ENCODE data around the gene NANOGP8. TPM values are rescaled to one million over a fixed set of nuclear protein-coding genes. Genes with fewer than 3 reads are reported as not detected.

The NANOGP8 gene
- polyA plus RNA-seq, 1 donor (not counting 4 experiments of a cell fraction or from before 2014, with no cell fraction given), result not detected

DNA sequence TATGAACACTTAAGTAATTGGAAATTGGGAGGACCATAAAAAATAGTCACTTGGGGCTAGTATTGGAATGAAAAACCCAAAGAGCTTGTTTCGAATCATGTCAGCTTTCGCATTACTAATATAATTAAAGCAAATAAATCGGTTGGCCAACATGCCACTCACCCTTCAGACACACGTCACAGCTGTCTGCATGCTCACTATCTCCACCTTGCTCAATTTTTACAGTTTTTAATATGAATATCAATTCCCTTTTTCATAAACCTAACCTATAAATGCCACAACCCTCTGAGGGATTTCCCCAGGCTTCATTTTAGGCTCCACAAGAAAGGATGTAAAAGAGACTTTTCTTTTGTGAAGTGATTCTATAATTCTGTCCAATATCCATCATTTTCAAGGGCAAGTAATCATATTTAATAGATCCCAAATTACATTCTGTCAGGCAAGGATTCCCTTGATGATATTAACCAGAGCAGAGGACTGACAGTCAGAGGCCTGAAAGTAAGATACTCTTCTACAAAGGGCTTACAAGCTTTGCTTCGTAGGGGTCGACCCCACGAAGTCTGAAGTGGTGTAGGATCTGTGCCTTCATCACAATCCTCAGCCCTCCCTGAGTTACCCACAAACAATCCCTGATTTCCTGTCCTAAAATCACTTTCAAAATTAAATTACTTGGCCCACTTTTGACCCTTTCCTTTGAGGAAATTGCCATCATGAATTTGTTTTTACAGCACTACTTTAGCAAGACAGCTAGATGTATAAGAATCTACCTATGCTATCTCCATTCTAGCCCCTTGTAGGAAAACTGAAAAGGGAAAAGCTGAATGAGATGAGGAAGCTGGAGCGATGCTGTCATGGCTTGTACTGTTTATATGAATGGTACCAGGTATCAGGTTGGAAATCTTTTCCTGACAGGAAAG is 44.5 kb downstream of the NANOGP8 start:
- no peaks in the 10 kb centered on the region for H3K9me3 ChIP-seq (ENCODE audit: control insufficient read depth, low read depth, low read length)
- H3K4me3 ChIP-seq (ENCODE audit: control insufficient read depth in 2 of 3, extremely low read depth in 1 of 3, insufficient read depth in 2 of 3, low read depth in 1 of 3, low read length in 3 of 3), result no peak overlapping the region
- H2AFZ ChIP-seq (ENCODE audit: control insufficient read depth, low read length), result no peak overlapping the region
- TF ChIP-seq, protein P1, sequence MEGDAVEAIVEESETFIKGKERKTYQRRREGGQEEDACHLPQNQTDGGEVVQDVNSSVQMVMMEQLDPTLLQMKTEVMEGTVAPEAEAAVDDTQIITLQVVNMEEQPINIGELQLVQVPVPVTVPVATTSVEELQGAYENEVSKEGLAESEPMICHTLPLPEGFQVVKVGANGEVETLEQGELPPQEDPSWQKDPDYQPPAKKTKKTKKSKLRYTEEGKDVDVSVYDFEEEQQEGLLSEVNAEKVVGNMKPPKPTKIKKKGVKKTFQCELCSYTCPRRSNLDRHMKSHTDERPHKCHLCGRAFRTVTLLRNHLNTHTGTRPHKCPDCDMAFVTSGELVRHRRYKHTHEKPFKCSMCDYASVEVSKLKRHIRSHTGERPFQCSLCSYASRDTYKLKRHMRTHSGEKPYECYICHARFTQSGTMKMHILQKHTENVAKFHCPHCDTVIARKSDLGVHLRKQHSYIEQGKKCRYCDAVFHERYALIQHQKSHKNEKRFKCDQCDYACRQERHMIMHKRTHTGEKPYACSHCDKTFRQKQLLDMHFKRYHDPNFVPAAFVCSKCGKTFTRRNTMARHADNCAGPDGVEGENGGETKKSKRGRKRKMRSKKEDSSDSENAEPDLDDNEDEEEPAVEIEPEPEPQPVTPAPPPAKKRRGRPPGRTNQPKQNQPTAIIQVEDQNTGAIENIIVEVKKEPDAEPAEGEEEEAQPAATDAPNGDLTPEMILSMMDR (optimal IDR thresholded peaks at IDR 0.05 in 1 of 3, IDR thresholded peaks at IDR 0.05 in 1 of 3, conservative IDR thresholded peaks at IDR 0.05 in 1 of 3; ENCODE audit: extremely low read depth in 1 of 3, insufficient read depth in 2 of 3, low read length in 3 of 3), result no peak
- TF ChIP-seq EZH2 (IDR thresholded peaks at IDR 0.05; ENCODE audit: low read length), result no peak
- no peaks in the 10 kb centered on the region for H3K36me3 ChIP-seq (ENCODE audit: control insufficient read depth in 2 of 2, extremely low read depth in 1 of 2, insufficient read depth in 2 of 2, low read length in 2 of 2)
- H3K4me1 ChIP-seq (ENCODE audit: control insufficient read depth, extremely low read depth, insufficient read depth, low read length), result peaks cover 4% of the 10 kb centered on the region
- no peaks in the 10 kb centered on the region for H3K27me3 ChIP-seq (ENCODE audit: control insufficient read depth, extremely low read depth, insufficient read depth, low read length)
- H3K4me2 ChIP-seq (ENCODE audit: control insufficient read depth, extremely low read depth, insufficient read depth, low read depth, low read length), result no peak overlapping the region
- H4K20me1 ChIP-seq (ENCODE audit: control insufficient read depth, extremely low read depth, insufficient read depth, low read length), result no peaks in the 10 kb centered on the region
- H3K9me1 ChIP-seq (ENCODE audit: control insufficient read depth, extremely low read depth, insufficient read depth, low read length), result no peaks in the 10 kb centered on the region
- no peaks in the 10 kb centered on the region for H3K79me2 ChIP-seq (ENCODE audit: control insufficient read depth, insufficient read depth, low read length)
- dilution Hi-C loops (cut with MboI; ENCODE audit: extremely low pct_ligation_motif_present, low sequenced_read_pairs), result no loop called here
- DNase-seq (ENCODE audit: low read depth, low spot score), result no peak
- H3K27ac ChIP-seq (ENCODE audit: control insufficient read depth, insufficient read depth, low read length), result no peak overlapping the region
- no peak for FAIRE-seq
- H3K9ac ChIP-seq (ENCODE audit: control insufficient read depth, extremely low read depth, insufficient read depth, low read length), result no peak overlapping the region

- Histone ChIP-seq H3K4me2 (ENCODE audit: control insufficient read depth, extremely low read depth, insufficient read depth, low read depth, low read length) (peak overlapping the region; percentile 50), H4K20me1 (ENCODE audit: control insufficient read depth, extremely low read depth, insufficient read depth, low read length) (no peaks in the 10 kb centered on the region), H3K79me2 (ENCODE audit: control insufficient read depth, insufficient read depth, low read length) (no peaks in the 10 kb centered on the region), H3K4me3 (ENCODE audit: control insufficient read depth in 2 of 3, extremely low read depth in 1 of 3, insufficient read depth in 2 of 3, low read depth in 1 of 3, low read length in 3 of 3) (no peak overlapping the region), H3K4me1 (ENCODE audit: control insufficient read depth, extremely low read depth, insufficient read depth, low read length) (peaks cover 4% of the 10 kb centered on the region), H3K9ac (ENCODE audit: control insufficient read depth, extremely low read depth, insufficient read depth, low read length) (no peak overlapping the region), H3K9me1 (ENCODE audit: control insufficient read depth, extremely low read depth, insufficient read depth, low read length) (no peaks in the 10 kb centered on the region), H3K36me3 (ENCODE audit: control insufficient read depth in 2 of 2, extremely low read depth in 1 of 2, insufficient read depth in 2 of 2, low read length in 2 of 2) (no peaks in the 10 kb centered on the region), H3K27me3 (ENCODE audit: control insufficient read depth, extremely low read depth, insufficient read depth, low read length) (no peaks in the 10 kb centered on the region), H2AFZ (ENCODE audit: control insufficient read depth, low read length) (peak overlapping the region; percentile 11), H3K9me3 (ENCODE audit: control insufficient read depth, low read depth, low read length) (no peaks in the 10 kb centered on the region), H3K27ac (ENCODE audit: control insufficient read depth, insufficient read depth, low read length) (no peak overlapping the region)
- TF ChIP-seq, protein P1 (optimal IDR thresholded peaks at IDR 0.05 in 1 of 3, IDR thresholded peaks at IDR 0.05 in 1 of 3, conservative IDR thresholded peaks at IDR 0.05 in 1 of 3; ENCODE audit: extremely low read depth in 1 of 3, insufficient read depth in 2 of 3, low read length in 3 of 3), result no peak
- TF ChIP-seq EZH2 (IDR thresholded peaks at IDR 0.05; ENCODE audit: low read length), result no peak
- dilution Hi-C loops (cut with MboI; ENCODE audit: extremely low pct_ligation_motif_present, low sequenced_read_pairs), result no loop called here
- FAIRE-seq, result no peak
- no peak for DNase-seq (ENCODE audit: low read depth, low spot score)
Observed at GRCh38 chr15:35038626-35039451, 46.3 kb downstream of the NANOGP8 start.

Other genes starting within 250 kb of the NANOGP8 start
- 23.5 to 28.2 TPM (median 23.9 TPM) in 3 replicates for gene AQR, start 115.6 kb downstream of the NANOGP8 start, polyA plus RNA-seq
- 22.2 to 35.9 TPM (median 25.1 TPM) in 3 replicates for gene ZNF770, start 97.0 kb downstream of the NANOGP8 start, polyA plus RNA-seq

All from keratinocyte (primary cell).